Ascending aorta (tissue), 2 donors: ENCODE results near the gene G6PC1. TPM values are rescaled to one million over a fixed set of nuclear protein-coding genes. Genes with fewer than 3 reads are reported as not detected.
"Not testable (repeated sequence)": the region's sequence is repeated elsewhere in the genome, so short reads cannot be mapped to it uniquely, and the experiment has no call there.

Experiments
- DNase-seq, 2 donors: peaks; one replicate each; pipeline ENCODE4 v3.0.0-alpha.2; 2019; ENCODE audit warnings: low spot score in 2 of 2
- H3K27ac ChIP-seq, 2 donors: fragments of 200-600 bp; sonication (generic); one replicate each; pipeline ENCODE4 v1.5.1; 2016 to 2017; ENCODE audit warnings: mild to moderate bottlenecking in 1 of 2
- H3K27me3 ChIP-seq: fragments of 200-600 bp; sonication (generic); one replicate; pipeline ENCODE4 v1.5.1; 2017
- H3K36me3 ChIP-seq, 2 donors: fragments of 200-600 bp; sonication (generic); one replicate each; pipeline ENCODE4 v1.5.1; 2016
- H3K4me1 ChIP-seq, 2 donors: fragments of 200-600 bp; sonication (generic); one replicate each; pipeline ENCODE4 v1.5.1; 2016 to 2017; ENCODE audit warnings: mild to moderate bottlenecking in 1 of 2
- H3K4me3 ChIP-seq, 2 donors: fragments of 200-600 bp; sonication (generic); one replicate each; pipeline ENCODE4 v1.5.1; 2016 to 2017; ENCODE audit warnings: mild to moderate bottlenecking in 1 of 2
- H3K9me3 ChIP-seq, 2 donors: fragments of 200-600 bp; sonication (generic); one replicate each; pipeline ENCODE4 v1.5.1; 2016
- intact Hi-C: fragments of 100-400 bp; cut with DNase I; formaldehyde crosslinking; loops from one replicate; pipeline ENCODE4 v1.15.1; 2023
- total RNA-seq: library from RNA; depleted of rRNA; stranded (reverse); fragments of >200 nt; gene quantifications from one replicate; pipeline ENCODE4 v1.1.0, GENCODE V29; 2016
- TF ChIP-seq, protein P1 (sequence below), 3 experiments: fragments of 200-600 bp in 2 of 3; fragments of 450-650 bp in 1 of 3; sonication (generic) in 2 of 3; IDR thresholded peaks; one replicate each; pipeline ENCODE4 v1.5.1; 2016 to 2019; ENCODE audit warnings: antibody characterized with exemption in 3 of 3, mild to moderate bottlenecking in 1 of 3, moderate library complexity in 1 of 3

G6PC1 gene
- total RNA-seq, 1 donor from 2014 or later, result not detected

DNA sequence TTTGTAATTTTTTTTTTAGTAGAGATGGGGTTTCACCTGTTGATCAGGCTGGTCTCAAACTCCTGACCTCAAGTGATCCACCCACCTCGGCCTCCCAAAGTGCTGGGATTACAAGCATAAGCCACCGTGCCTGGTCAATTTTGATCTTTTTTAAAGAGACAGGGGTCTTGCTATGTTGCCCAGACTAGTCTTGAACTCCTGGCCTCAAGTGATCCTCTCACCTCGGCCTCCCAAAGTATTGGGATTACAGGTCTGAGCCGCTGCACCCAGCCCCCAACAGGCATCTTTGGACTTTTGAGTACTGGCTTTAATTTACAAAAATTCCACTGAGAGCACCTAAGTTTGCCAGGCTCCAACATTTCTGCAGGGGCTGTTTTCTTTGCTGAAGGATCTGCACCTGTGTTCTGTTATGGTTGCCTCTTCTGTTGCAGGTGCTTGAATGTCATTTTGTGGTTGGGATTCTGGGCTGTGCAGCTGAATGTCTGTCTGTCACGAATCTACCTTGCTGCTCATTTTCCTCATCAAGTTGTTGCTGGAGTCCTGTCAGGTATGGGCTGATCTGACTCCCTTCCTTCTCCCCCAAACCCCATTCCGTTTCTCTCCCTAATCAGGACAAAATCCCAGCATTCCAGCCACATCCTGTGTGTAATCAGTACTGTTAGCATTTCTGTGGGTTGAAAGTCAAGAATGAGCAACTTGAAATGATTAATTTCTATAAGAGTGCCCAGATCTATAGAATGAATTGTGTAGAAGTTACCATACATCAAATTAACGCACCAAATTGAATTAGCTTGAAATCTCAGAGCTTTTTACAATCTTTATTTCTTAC, 8.5 kb downstream of the G6PC1 start:
- Histone ChIP-seq H3K9me3 (no peaks in the 10 kb centered on the region), H3K36me3 (no peaks in the 10 kb centered on the region), H3K27ac (no peak overlapping the region), H3K4me3 (no peak overlapping the region), H3K27me3 (no peaks in the 10 kb centered on the region), H3K4me1 (no peaks in the 10 kb centered on the region)
- intact Hi-C loops, result no loop called here
- DNase-seq, result no peak
- TF ChIP-seq, protein P1, sequence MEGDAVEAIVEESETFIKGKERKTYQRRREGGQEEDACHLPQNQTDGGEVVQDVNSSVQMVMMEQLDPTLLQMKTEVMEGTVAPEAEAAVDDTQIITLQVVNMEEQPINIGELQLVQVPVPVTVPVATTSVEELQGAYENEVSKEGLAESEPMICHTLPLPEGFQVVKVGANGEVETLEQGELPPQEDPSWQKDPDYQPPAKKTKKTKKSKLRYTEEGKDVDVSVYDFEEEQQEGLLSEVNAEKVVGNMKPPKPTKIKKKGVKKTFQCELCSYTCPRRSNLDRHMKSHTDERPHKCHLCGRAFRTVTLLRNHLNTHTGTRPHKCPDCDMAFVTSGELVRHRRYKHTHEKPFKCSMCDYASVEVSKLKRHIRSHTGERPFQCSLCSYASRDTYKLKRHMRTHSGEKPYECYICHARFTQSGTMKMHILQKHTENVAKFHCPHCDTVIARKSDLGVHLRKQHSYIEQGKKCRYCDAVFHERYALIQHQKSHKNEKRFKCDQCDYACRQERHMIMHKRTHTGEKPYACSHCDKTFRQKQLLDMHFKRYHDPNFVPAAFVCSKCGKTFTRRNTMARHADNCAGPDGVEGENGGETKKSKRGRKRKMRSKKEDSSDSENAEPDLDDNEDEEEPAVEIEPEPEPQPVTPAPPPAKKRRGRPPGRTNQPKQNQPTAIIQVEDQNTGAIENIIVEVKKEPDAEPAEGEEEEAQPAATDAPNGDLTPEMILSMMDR (IDR thresholded peaks at IDR 0.05), result no peak

DNA sequence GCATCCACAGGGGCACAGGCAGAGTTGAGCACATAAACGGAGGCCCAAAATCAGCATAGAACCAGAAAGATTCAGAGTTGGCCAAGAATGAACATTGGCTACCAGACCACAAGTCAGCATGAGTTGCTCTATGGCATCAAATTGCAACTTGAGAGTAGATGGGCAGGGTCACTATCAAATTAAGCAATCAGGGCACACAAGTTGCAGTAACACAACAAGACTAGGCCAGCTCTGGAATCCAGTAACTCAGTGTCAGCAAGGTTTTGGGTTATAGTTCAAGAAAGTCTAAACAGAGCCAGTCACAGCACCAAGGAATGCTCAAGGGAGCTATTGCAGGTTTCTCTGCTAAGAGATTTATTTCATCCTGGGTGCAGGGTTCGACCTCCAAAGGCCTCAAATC, 12.9 kb downstream of the G6PC1 start:
- Histone ChIP-seq H3K4me3 (no peak overlapping the region), H3K27me3 (no peaks in the 10 kb centered on the region), H3K9me3 (no peaks in the 10 kb centered on the region), H3K27ac (no peak overlapping the region), H3K36me3 (no peaks in the 10 kb centered on the region), H3K4me1 (no peaks in the 10 kb centered on the region)
- TF ChIP-seq, protein P1 (IDR thresholded peaks at IDR 0.05), result no peak
- no peak for DNase-seq
- intact Hi-C loops, result no loop called here

DNA sequence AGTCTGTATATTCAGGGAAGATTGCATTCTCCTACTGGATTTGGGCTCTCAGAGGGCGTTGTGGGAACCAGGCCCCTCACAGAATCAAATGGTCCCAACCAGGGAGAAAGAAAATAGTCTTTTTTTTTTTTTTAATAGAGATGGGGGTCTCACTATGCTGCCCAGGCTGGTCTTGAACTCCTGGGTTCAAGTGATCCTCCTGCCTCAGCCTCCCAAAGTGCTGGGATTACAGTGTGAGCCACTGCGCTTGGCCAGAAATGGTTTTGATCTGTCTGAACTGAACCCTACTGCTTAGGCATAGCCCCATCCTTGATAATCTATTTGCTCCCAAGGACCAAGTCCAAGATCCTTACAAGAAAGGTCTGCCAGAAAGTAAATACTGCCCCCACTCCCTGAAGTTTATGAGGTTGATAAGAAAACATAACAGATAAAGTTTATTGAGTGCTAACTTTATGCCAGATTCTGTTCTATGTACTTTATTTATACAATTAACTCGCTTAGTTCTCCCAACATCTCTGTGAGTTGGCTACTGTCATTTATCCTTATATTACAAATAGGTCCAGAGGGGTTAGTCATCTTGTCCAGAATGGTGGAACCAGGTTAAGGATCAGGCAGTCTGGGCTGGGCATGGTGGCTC, 13.5 kb downstream of the G6PC1 start:
- H3K27ac ChIP-seq, result no peak overlapping the region
- H3K27me3 ChIP-seq, result no peaks in the 10 kb centered on the region
- intact Hi-C loops, result no loop called here
- DNase-seq, result no peak
- no peaks in the 10 kb centered on the region for H3K4me1 ChIP-seq
- TF ChIP-seq, protein P1 (IDR thresholded peaks at IDR 0.05), result no peak
- H3K36me3 ChIP-seq, result no peaks in the 10 kb centered on the region
- H3K4me3 ChIP-seq, result no peak overlapping the region
- no peaks in the 10 kb centered on the region for H3K9me3 ChIP-seq

DNA sequence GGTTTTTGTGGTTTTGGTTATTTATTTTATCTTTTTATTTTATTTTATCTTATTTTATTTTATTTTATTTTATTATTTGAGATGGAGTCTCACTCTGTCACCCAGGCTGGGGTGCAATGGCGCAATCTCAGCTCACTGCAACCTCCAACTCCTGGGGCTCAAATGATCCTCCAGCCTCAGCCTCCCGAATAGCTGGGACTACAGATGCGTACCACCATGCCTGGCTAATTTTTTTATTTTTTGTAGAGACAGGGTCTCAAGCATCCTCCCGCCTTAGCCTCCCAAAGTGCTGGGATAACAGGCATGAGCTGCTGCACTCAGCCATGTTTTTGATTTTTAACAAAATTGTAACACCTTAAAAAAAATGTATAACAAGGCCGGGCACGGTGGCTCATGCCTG, 14.7 kb downstream of the G6PC1 start:
- H3K27me3 ChIP-seq, DNase-seq, H3K9me3 ChIP-seq, H3K4me1 ChIP-seq, H3K27ac ChIP-seq, H3K36me3 ChIP-seq, intact Hi-C loops, H3K4me3 ChIP-seq: not testable (repeated sequence)

DNA sequence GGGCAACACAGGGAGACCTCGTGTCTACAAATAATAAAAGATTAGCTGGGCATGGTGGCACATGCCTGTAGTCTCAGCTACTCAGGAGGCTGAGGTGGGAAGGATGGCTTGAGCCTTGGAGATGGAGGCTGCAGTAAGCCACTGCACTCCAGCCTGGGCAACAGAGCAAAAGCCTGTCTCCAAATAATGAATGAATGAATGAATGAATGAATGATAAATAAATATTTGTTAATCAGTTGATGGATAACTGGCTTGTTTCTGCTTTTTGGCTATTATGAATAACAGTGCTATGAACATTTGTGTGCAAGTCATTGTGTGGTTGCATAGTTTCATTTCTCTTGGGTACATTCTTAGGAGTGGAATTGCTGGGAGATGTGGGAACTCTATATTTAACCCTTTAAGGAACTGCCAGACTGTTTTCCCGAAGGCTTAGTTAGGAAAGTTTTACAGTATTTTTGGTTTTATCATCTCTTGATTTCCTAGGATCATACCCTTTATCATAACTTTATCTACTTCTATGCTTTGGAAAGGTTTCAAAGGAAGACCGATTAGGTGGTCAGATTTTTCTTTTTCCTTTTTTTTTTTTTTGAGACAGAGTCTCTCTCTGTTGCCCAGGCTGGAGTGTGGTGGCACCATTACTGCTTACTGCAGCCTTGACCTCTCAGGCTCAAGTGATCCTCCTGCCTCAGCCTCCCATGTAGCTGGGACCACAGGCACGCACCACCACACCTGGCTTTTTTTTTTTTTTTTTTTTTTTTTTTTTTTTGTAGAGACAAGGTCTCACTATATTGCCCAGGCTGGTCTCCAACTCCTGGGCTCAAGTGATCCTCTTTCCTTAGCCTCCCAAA, 16.0 kb downstream of the G6PC1 start:
- H3K4me1 ChIP-seq, H3K9me3 ChIP-seq, intact Hi-C loops, H3K27ac ChIP-seq, H3K36me3 ChIP-seq, H3K27me3 ChIP-seq, H3K4me3 ChIP-seq, DNase-seq: not testable (repeated sequence)

DNA sequence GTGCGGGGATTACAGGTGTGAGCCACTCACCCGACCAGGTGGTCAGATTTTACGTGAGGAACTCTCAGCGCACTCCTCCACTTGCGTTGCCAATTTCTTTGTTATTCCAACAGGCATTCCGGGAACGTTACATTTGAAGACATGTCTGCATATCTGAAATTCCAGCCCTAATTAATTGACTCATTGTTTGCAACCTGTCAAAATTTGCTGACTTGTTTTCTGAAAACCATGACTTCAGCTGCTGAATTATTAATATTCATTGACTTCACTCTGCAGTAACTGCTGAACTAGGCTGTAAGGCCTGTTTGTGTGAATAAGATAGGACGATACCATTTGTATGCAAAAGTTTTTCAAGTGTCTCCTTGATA, 16.6 kb downstream of the G6PC1 start:
- intact Hi-C loops, result no loop called here
- Histone ChIP-seq H3K4me1 (no peaks in the 10 kb centered on the region), H3K9me3 (no peaks in the 10 kb centered on the region), H3K4me3 (no peak overlapping the region), H3K27ac (no peak overlapping the region), H3K36me3 (no peaks in the 10 kb centered on the region), H3K27me3 (no peaks in the 10 kb centered on the region)
- DNase-seq, result no peak
- TF ChIP-seq, protein P1 (IDR thresholded peaks at IDR 0.05), result no peak
